NCI-H510A (cell line): ENCODE results near the gene TXNIP.

Experiments
- DNase-seq: peaks from one replicate; lab custom pipeline; 2025; lab: John Stamatoyannopoulos, UW

TXNIP gene

GRCh38 chr1:145962157-145963102, 33.9 kb downstream of the TXNIP start:
- no peak for DNase-seq

GRCh38 chr1:145961425-145962156, 34.8 kb downstream of the TXNIP start:
- no peak for DNase-seq

GRCh38 chr1:145961109-145961424, 35.3 kb downstream of the TXNIP start:
- DNase-seq, result no peak

- peak; percentile 59 for DNase-seq
Observed at GRCh38 chr1:145960468-145961108, 35.8 kb downstream of the TXNIP start.

GRCh38 chr1:145959957-145960467, 36.4 kb downstream of the TXNIP start:
- DNase-seq, result no peak

- no peak for DNase-seq
Observed at GRCh38 chr1:145959333-145959732, 37.0 kb downstream of the TXNIP start.

- DNase-seq, result no peak
Observed at GRCh38 chr1:145958734-145959133, 37.6 kb downstream of the TXNIP start.

GRCh38 chr1:145957443-145958319, 38.7 kb downstream of the TXNIP start, which contains the start of gene LIX1L:
LIX1L (minus strand) TSS chr1:145958017; CDS start chr1:145957927, 90 bp downstream.
- DNase-seq, result peak; percentile 94

- DNase-seq, result no peak
Observed at GRCh38 chr1:145956781-145957442, 39.5 kb downstream of the TXNIP start.

- no peak for DNase-seq
Observed at GRCh38 chr1:145956361-145956760, 40.0 kb downstream of the TXNIP start.

- DNase-seq, result no peak
Observed at GRCh38 chr1:145955436-145955835, 40.9 kb downstream of the TXNIP start.

GRCh38 chr1:145953861-145954260, 42.5 kb downstream of the TXNIP start:
- no peak for DNase-seq

- no peak for DNase-seq
Observed at GRCh38 chr1:145952903-145953302, 43.5 kb downstream of the TXNIP start.

- DNase-seq, result no peak
Observed at GRCh38 chr1:145951526-145951925, 44.9 kb downstream of the TXNIP start.

- DNase-seq, result no peak
Observed at GRCh38 chr1:145949219-145949618, 47.2 kb downstream of the TXNIP start.

GRCh38 chr1:145947551-145947950, 48.8 kb downstream of the TXNIP start:
- DNase-seq, result no peak

GRCh38 chr1:145946477-145946986, 49.8 kb downstream of the TXNIP start:
- DNase-seq, result no peak

GRCh38 chr1:145944532-145944931, 51.8 kb downstream of the TXNIP start:
- DNase-seq, result no peak

- DNase-seq, result no peak
Observed at GRCh38 chr1:145942871-145943270, 53.5 kb downstream of the TXNIP start.
